HUES64 (cell line): ENCODE data around the gene KY.

Experiments used
- H3K27ac ChIP-seq: 2 replicates; pipeline ENCODE4 v1.7.0; 2013; ENCODE audit warnings: low read depth, low read length, inconsistent platforms
- H3K27me3 ChIP-seq: 2 replicates; pipeline ENCODE4 v1.6.1; 2013; ENCODE audit warnings: mild to moderate bottlenecking, low read length; ENCODE audit not compliant: insufficient read depth
- H3K36me3 ChIP-seq: 2 replicates; pipeline ENCODE4 v1.6.1; 2013; ENCODE audit warnings: mild to moderate bottlenecking, low read length; ENCODE audit not compliant: insufficient read depth
- H3K4me1 ChIP-seq: 2 replicates; pipeline ENCODE4 v1.6.1; 2013; ENCODE audit warnings: mild to moderate bottlenecking, low read length, moderate library complexity; ENCODE audit not compliant: insufficient read depth
- H3K4me3 ChIP-seq: 2 replicates; pipeline ENCODE4 v1.5.1; 2013; ENCODE audit warnings: mild to moderate bottlenecking, low read length, moderate library complexity
- H3K9ac ChIP-seq: 2 replicates; pipeline ENCODE4 v1.6.1; 2013; ENCODE audit warnings: mild to moderate bottlenecking, low read depth, low read length
- H3K9me3 ChIP-seq: 2 replicates; pipeline ENCODE4 v1.6.1; 2013; ENCODE audit warnings: low read depth, low read length; ENCODE audit not compliant: insufficient read depth
- WGBS: fragments of 150-250, 120-280 bp; methylation state at CpG from one replicate; pipeline ENCODE4 v1.1.7; 2013; ENCODE audit warnings: missing lambda C conversion rate; 5-methylcytosine and 5-hydroxymethylcytosine counted together

Gene KY

DNA sequence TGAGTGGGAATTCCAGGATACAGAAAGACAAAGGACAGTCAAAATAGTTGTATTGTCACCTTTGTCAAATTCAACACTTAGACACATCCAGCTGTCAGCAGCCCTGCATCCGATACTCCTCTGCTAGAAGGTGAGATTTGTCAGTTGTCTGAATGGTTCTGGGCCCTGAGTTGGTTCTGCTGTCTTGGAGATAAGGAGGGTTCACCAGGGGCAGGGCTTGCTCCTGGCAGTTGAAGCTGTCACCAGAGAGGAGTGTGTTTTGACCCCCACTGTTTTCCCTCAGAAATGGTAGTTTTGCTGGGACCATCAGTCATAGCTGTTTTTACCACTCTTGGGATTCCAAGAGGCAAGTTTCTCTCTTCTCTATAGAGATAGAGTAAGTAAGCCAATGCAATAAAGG is 3.2 kb upstream of the KY start:
- peaks cover 78% of the 10 kb centered on the region for H3K27me3 ChIP-seq

DNA sequence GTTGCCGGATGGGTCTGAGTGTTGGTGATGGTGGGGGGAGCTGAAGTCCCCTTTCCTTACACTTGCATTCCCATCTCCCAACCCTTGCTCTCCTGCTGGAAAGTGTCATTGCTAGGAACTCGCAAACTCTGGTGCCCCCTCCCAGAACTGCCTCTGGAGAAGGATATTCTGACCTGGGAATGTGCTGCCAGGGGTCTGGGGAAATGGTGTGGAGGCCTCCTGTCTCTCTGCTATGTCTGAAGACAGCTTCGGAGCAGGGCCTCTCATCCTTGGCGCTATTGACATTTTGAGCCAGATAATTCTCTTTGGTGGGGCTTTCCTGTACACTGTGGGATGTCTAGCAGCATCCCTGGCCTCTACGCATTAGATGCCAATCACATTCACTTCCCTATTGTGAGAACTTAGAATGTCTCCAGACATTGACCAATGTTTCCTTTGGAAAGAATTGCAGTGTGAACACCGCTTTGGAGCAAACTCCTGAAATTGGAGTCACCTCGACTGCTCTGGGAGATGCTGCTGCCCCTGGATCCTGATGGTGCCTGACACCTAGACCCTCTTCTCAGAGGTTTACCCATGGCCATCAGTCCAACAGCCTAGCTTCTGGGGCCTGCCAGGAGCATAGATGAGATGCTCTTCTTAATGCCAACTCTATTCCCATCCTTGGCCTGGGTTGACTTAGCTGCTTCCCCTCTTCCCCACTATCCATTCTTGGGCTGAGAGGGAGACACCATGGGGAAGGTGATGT is 2.2 kb upstream of the KY start:
- Histone ChIP-seq H3K27ac (no peak overlapping the region), H3K4me1 (0 out of 2 replicates have a peak, but pooled peaks cover 7% of the 10 kb centered on the region), H3K36me3 (no peaks in the 10 kb centered on the region), H3K27me3 (peaks cover 87% of the 10 kb centered on the region), H3K4me3 (no peak overlapping the region), H3K9me3 (no peaks in the 10 kb centered on the region), H3K9ac (no peak overlapping the region)
- WGBS: 92% methylated on average over 7 of the region's 7 CpGs

More for the DNA sequence above, 3.2 kb upstream of the KY start:
- 93% methylated on average over 1 of the region's 1 CpG for WGBS
- no peak overlapping the region for H3K4me3 ChIP-seq
- H3K27ac ChIP-seq: no peak overlapping the region
- 0 out of 2 replicates have a peak, but pooled peaks cover 7% of the 10 kb centered on the region for H3K4me1 ChIP-seq
- H3K9me3 ChIP-seq: no peaks in the 10 kb centered on the region
- no peaks in the 10 kb centered on the region for H3K36me3 ChIP-seq
- no peak overlapping the region for H3K9ac ChIP-seq

DNA sequence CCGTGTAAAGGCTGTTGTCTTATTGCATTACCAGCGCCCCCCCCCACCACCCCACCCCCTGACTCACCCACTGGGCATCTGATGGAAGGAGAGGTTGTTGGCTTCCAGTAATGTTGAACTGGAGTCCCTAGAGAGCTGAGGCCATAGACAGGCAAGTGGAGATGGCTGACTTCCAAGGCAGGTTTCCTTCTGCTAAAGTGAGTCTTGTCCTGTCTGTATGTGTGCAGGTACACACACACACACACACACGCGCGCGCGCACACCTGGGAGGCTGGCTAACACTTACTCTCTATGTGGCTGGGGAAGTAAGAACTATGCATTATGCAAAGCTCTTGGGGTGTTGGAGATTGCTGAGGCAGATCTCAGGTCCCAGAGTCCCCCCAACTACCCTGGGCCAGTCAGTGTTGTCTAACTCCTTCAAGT is 1.6 kb upstream of the KY start:
- Histone ChIP-seq H3K36me3 (no peaks in the 10 kb centered on the region), H3K9ac (no peak overlapping the region), H3K9me3 (no peaks in the 10 kb centered on the region), H3K27me3 (peaks cover 93% of the 10 kb centered on the region), H3K4me3 (no peak overlapping the region), H3K27ac (no peak overlapping the region), H3K4me1 (0 out of 2 replicates have a peak, but pooled peaks cover 7% of the 10 kb centered on the region)
- WGBS: 100% methylated on average over 4 of the region's 7 CpGs

- H3K9me3 ChIP-seq: no peaks in the 10 kb centered on the region
- no peak overlapping the region for H3K9ac ChIP-seq
- 0 out of 2 replicates have a peak, but pooled peaks cover 7% of the 10 kb centered on the region for H3K4me1 ChIP-seq
- peaks cover 100% of the 10 kb centered on the region for H3K27me3 ChIP-seq
- no peaks in the 10 kb centered on the region for H3K36me3 ChIP-seq
- no peak overlapping the region for H3K27ac ChIP-seq
- peak overlapping the region; percentile 51 for H3K4me3 ChIP-seq
- WGBS: 26% methylated on average over 17 of the region's 17 CpGs
Measured at GRCh38 chr3:134651347-134652041, 672 bp upstream of the KY start.

- H3K9ac ChIP-seq: no peak overlapping the region
- no peaks in the 10 kb centered on the region for H3K36me3 ChIP-seq
- H3K27me3 ChIP-seq: peaks cover 100% of the 10 kb centered on the region
- no peaks in the 10 kb centered on the region for H3K9me3 ChIP-seq
- 90% methylated on average over 7 of the region's 7 CpGs for WGBS
- 0 out of 2 replicates have a peak, but pooled peaks cover 7% of the 10 kb centered on the region for H3K4me1 ChIP-seq
- no peak overlapping the region for H3K27ac ChIP-seq
- no peak overlapping the region for H3K4me3 ChIP-seq
Measured at GRCh38 chr3:134649106-134649705, 1.6 kb downstream of the KY start.

DNA sequence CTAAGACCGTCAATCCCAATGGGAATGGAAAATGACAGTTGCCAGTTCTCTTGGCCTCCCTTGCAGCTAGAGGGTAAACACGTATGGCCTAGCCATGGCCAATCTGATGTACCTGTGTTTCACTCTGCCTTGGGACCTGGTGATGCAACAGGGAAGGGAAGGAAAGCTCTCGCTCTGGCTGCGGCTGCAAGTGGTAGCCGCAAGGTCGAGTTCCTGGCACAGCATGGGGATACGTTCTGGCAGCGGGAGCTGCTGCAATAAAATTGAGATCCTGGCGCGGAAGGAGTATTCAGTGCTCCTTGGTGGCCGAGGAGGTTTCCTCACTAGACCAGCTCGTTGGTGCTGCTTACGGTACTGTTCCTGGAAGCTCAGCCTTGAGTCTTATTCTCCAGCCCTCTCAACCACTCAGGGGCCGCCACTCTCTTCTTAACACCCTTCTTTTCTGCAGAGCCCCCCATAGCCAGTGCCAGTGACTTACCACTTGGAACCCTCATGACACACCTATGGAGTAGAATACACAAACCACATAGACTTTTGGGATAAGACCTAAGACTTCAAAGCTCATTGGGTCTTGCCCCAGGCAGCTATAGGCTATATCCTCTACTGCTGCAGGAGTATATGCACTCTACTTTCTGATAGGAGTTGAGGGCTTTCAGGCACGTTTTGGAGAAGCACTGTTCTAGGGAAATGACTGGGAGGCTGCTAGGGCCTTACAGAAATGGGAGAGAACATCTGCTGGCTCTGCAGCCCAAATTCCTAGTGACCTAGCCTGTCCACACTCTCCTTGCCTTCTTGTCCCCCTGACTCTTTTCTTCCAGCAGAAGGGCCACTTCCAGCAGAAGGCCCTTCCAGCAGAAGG is 2.7 kb downstream of the KY start:
- H3K27ac ChIP-seq: no peak overlapping the region
- H3K9ac ChIP-seq: no peak overlapping the region
- H3K4me1 ChIP-seq: peaks cover 8% of the 10 kb centered on the region; the same call in 1 of the 2 replicates
- no peak overlapping the region for H3K4me3 ChIP-seq
- H3K36me3 ChIP-seq: no peaks in the 10 kb centered on the region
- WGBS: 89% methylated on average over 15 of the region's 15 CpGs
- peaks cover 98% of the 10 kb centered on the region for H3K27me3 ChIP-seq
- no peaks in the 10 kb centered on the region for H3K9me3 ChIP-seq

- H3K4me3 ChIP-seq: no peak overlapping the region
- no peaks in the 10 kb centered on the region for H3K36me3 ChIP-seq
- no peaks in the 10 kb centered on the region for H3K9me3 ChIP-seq
- no peak overlapping the region for H3K9ac ChIP-seq
- no peak overlapping the region for H3K27ac ChIP-seq
- peaks cover 9% of the 10 kb centered on the region; the same call in 1 of the 2 replicates for H3K4me1 ChIP-seq
- WGBS: 81% methylated on average over 1 of the region's 1 CpG
- peaks cover 86% of the 10 kb centered on the region for H3K27me3 ChIP-seq
Measured at GRCh38 chr3:134646086-134646485, 4.7 kb downstream of the KY start.

DNA sequence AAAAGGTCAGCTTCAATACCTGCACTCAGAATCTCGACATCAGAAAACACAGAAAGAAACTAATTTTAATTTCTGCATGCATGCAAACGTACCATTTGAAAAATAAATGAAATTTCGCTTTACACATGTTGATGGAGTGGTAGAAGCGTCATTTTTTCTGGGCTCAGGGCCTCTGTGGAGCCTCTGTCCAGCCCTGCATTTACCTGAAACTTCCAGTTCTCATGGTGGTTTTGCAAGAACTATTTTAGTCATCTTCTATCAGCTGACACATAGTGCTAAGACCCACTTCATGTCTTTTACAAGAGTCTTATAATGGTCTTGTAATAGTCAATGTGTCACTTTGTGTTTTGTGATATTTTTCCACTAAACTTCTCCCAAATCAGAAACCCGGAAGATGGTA is 5.3 kb downstream of the KY start:
- H3K4me3 ChIP-seq: no peak overlapping the region
- H3K9me3 ChIP-seq: no peaks in the 10 kb centered on the region
- no peak overlapping the region for H3K9ac ChIP-seq
- no peaks in the 10 kb centered on the region for H3K36me3 ChIP-seq
- no peak overlapping the region for H3K27ac ChIP-seq
- WGBS: 97% methylated on average over 4 of the region's 5 CpGs
- H3K27me3 ChIP-seq: peaks cover 80% of the 10 kb centered on the region
- H3K4me1 ChIP-seq: peaks cover 9% of the 10 kb centered on the region; the same call in 1 of the 2 replicates

DNA sequence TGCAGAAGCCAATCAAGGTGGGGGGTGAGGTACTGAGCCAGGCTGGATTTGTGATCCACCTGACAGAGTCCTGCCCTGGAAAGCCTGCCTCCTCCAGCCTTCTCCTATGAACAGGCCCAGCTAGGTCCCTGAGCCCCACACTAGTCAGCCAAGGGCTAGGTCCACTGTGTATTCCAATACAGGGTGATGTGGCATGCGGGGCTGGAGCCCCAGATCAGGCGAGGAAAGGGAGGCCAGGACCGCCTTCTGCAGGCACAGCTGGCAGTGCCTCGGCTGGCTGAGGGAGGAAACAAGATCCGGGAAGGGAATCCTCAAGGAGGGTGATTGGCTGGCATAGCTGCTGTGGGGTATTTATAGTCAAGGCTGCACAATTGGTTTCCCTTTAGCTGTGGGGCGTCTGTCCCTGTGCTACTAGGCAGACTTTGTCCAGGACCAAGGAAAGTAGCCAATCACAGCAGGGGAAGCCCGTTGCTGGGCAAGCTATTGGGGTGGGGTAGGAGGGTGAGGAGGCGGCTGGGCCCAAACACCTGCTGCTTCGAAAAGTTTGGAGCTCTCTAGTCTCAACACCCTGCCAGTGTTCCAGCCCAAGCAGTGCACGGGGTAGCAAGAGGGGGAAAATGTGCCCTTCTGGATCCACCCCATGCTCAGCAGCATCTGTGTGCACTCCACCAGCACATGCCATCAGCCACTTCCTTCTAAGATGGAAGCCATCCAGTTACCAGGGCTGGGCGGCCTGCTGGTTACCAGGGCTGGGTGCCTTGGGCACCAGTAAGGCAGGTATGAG is 5.9 kb downstream of the KY start:
- WGBS: 88% methylated on average over 11 of the region's 11 CpGs
- Histone ChIP-seq H3K4me3 (no peak overlapping the region), H3K27me3 (peaks cover 74% of the 10 kb centered on the region), H3K27ac (no peak overlapping the region), H3K9me3 (no peaks in the 10 kb centered on the region), H3K36me3 (no peaks in the 10 kb centered on the region), H3K4me1 (peaks cover 9% of the 10 kb centered on the region; the same call in 1 of the 2 replicates), H3K9ac (no peak overlapping the region)

GRCh38 chr3:134643150-134643675 is 7.6 kb downstream of the KY start:
- no peak overlapping the region for H3K9ac ChIP-seq
- peaks cover 9% of the 10 kb centered on the region; the same call in 1 of the 2 replicates for H3K4me1 ChIP-seq
- no peak overlapping the region for H3K27ac ChIP-seq
- peaks cover 57% of the 10 kb centered on the region for H3K27me3 ChIP-seq
- H3K36me3 ChIP-seq: no peaks in the 10 kb centered on the region
- no peak overlapping the region for H3K4me3 ChIP-seq
- WGBS: 82% methylated on average over 8 of the region's 8 CpGs
- no peaks in the 10 kb centered on the region for H3K9me3 ChIP-seq
